ENCODE results near the gene LAYN. TPM values are rescaled to one million over a fixed set of nuclear protein-coding genes. Genes with fewer than 3 reads are reported as not detected.

LAYN gene
- total and polyA plus RNA-seq, 2 of the 4 experiments (the other 2 are of a cell fraction) = 92.5 to 118 TPM

GRCh38 chr11:111589114-111589513 lies 48.6 kb downstream of the LAYN start:
- no peak overlapping the region for H4K91ac ChIP-seq (ENCODE audit: insufficient read depth, low read depth, low read length)
- H2BK15ac ChIP-seq (ENCODE audit: low read depth, low read length) = no peak overlapping the region
- H4K5ac ChIP-seq (ENCODE audit: low read depth, low read length) = no peak overlapping the region
- no peak overlapping the region for H2AK5ac ChIP-seq (ENCODE audit: low read depth, low read length)
- H3K27ac ChIP-seq (ENCODE audit: insufficient read depth, low read length) = no peak overlapping the region
- ChIA-PET CTCF (no interaction called here), POLR2A (ENCODE audit: unreplicated experiment) (no interaction called here)
- no CpG with 5 or more reads among the region's 2 CpGs for WGBS, 2 experiments (ENCODE audit: extremely low coverage in 2 of 2, insufficient read length in 1 of 2)
- H4K20me1 ChIP-seq (ENCODE audit: insufficient read depth, low read length) = no peaks in the 10 kb centered on the region
- no peak overlapping the region for H4K8ac ChIP-seq (ENCODE audit: low read depth in 2 of 2, low read length in 2 of 2)
- dilution Hi-C loops (cut with HindIII; ENCODE audit: low sequenced_read_pairs, unreplicated experiment) = no loop called here
- H2BK120ac ChIP-seq (ENCODE audit: low read depth, low read length) = no peak overlapping the region
- peaks cover 2% of the 10 kb centered on the region; the same call in 1 of the 2 replicates for H3K9me3 ChIP-seq (ENCODE audit: control insufficient read depth, insufficient read depth, low read length)
- no peak overlapping the region for H2AK9ac ChIP-seq (replicated peaks; ENCODE audit: low read depth, low read length, poor library complexity)
- in situ Hi-C loops (cut with MboI; ENCODE audit: low sequenced_read_pairs) = loop anchor here (5.0 to 25.0 kb wide), 2 partner anchors 253 to 398 kb away; no protein-coding TSS in a partner anchor
- DNase-seq = no peak
- H3K9ac ChIP-seq (ENCODE audit: low read depth, low read length) = no peak overlapping the region
- no peak for TF ChIP-seq POLR2A (IDR thresholded peaks at IDR 0.05; ENCODE audit: low read depth, low read length)
- no peak for TF ChIP-seq RAD21 (IDR thresholded peaks at IDR 0.05; ENCODE audit: low read length)
- no peak for TF ChIP-seq ELK1 (IDR thresholded peaks at IDR 0.05; ENCODE audit: borderline replicate concordance, low read depth, low read length)
- no peak for TF ChIP-seq CTCF (conservative IDR thresholded peaks at IDR 0.05; ENCODE audit: low read depth, low read length)
- TF ChIP-seq RFX5 (IDR thresholded peaks at IDR 0.05; ENCODE audit: low read depth, low read length) = no peak
- TF ChIP-seq SMC3 (IDR thresholded peaks at IDR 0.05; ENCODE audit: low read depth, low read length) = no peak
- TF ChIP-seq NFE2L2 (IDR thresholded peaks at IDR 0.05; ENCODE audit: low read depth, low read length) = no peak
- TF ChIP-seq MXI1 (IDR thresholded peaks at IDR 0.05; ENCODE audit: borderline replicate concordance, low read depth, low read length) = no peak
- TF ChIP-seq CEBPB (IDR thresholded peaks at IDR 0.05; ENCODE audit: low read depth, low read length) = no peak
- TF ChIP-seq USF2 (IDR thresholded peaks at IDR 0.05; ENCODE audit: low read depth, low read length) = no peak
- no peak for TF ChIP-seq RCOR1 (IDR thresholded peaks at IDR 0.05; ENCODE audit: insufficient replicate concordance, low read length)
- no peak for TF ChIP-seq FOS (IDR thresholded peaks at IDR 0.05; ENCODE audit: low read depth, low read length)
- no peak for TF ChIP-seq CHD1 (IDR thresholded peaks at IDR 0.05; ENCODE audit: low read depth, low read length)
- no peak for TF ChIP-seq BHLHE40 (IDR thresholded peaks at IDR 0.05; ENCODE audit: low read depth, low read length)
- no peak for TF ChIP-seq MAZ (IDR thresholded peaks at IDR 0.05; ENCODE audit: borderline replicate concordance, low read depth, low read length)
- intact Hi-C loops (cut with micrococcal nuclease) = loop anchor here (5.0 kb wide), 1 partner anchor 253 kb away; no protein-coding TSS in a partner anchor
- H2BK5ac ChIP-seq (ENCODE audit: low read depth, low read length, poor library complexity, severe bottlenecking) = no peak overlapping the region
- H3K4me3 ChIP-seq (ENCODE audit: insufficient read depth, low read depth, low read length) = no peak overlapping the region
- H3K79me1 ChIP-seq (ENCODE audit: low read depth in 1 of 2, low read length in 2 of 2) = no peaks in the 10 kb centered on the region
- no peaks in the 10 kb centered on the region for H3K36me3 ChIP-seq (ENCODE audit: control insufficient read depth, insufficient read depth, low read length)
- no peak overlapping the region for H3K14ac ChIP-seq (replicated peaks; ENCODE audit: low read depth, low read length)
- H3K56ac ChIP-seq (ENCODE audit: extremely low read depth, insufficient read depth, low read length) = no peak overlapping the region
- H3K4me2 ChIP-seq (ENCODE audit: low read depth, low read length) = no peak overlapping the region
- H2BK20ac ChIP-seq (ENCODE audit: low read depth, low read length) = no peak overlapping the region
- BruUV-seq (replicated peaks) = no TSS peak
- 0 out of 2 replicates have a peak, but pooled peaks cover 4% of the 10 kb centered on the region for H3K9me1 ChIP-seq (ENCODE audit: insufficient read depth, low read length)
- no peak overlapping the region for H3K23ac ChIP-seq (ENCODE audit: low read depth, low read length)
- peaks cover 2% of the 10 kb centered on the region; the same call in 1 of the 2 replicates for H3K4me1 ChIP-seq (ENCODE audit: control insufficient read depth, insufficient read depth, low read length)
- H3K18ac ChIP-seq (ENCODE audit: low read depth, low read length) = no peak overlapping the region
- H2AFZ ChIP-seq (replicated peaks; ENCODE audit: low read length, poor library complexity) = no peak overlapping the region
- no peak overlapping the region for H3K4ac ChIP-seq (ENCODE audit: low read depth, low read length)
- 0 out of 2 replicates have a peak, but pooled peaks cover 2% of the 10 kb centered on the region for H3K27me3 ChIP-seq (ENCODE audit: control insufficient read depth, insufficient read depth, low read length)
- no peak for ATAC-seq (ENCODE audit: low read depth)

Measured in IMR-90 (cell line).